ENCODE results near the gene CHID1.

The CHID1 gene

DNA sequence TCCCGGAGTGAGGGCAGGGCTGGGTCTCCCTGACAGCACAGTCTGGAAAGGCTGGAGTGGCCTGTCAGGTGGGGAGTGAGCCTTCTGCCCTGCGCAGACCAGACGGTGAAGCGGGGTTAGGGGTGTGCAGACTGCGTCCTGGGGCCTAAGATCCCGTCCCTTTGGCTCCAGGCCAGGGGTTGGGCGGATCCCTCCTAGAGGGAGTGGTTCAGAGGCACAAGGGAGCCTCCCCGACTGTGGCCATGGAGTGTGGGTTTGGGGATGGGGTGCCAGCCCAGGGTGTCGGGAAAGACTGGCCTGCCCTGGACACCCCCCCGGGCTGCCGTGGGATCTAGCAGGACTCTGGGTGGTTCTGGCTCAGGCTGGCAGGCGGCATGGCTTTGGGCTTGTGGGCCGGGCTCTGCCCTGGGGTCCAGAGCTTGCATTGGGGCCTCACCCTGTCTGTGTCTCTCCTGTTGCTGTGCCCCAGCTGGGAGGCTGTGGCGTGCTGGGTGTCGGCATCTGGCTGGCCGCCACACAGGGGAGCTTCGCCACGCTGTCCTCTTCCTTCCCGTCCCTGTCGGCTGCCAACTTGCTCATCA, 48.4 kb downstream of the CHID1 start:
- DNase-seq, result no peak

DNA sequence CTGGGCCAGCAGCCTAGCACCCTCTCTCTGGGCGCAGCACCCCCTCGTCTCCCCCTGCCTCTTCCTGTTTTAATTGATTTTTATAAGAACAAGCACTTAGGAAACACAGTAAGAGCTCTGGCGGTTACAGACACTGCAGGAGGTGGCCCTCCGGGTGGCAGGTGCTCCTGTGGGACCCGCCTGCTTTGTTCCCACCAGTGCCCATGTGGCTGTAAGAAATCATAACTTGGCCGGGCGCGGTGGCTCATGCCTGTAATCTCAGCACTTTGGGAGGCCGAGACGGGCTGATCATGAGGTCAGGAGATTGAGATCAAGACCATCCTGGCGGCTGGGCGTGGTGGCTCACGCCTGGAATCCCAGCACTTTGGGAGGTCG, 49.5 kb downstream of the CHID1 start:
- no peak for DNase-seq

DNA sequence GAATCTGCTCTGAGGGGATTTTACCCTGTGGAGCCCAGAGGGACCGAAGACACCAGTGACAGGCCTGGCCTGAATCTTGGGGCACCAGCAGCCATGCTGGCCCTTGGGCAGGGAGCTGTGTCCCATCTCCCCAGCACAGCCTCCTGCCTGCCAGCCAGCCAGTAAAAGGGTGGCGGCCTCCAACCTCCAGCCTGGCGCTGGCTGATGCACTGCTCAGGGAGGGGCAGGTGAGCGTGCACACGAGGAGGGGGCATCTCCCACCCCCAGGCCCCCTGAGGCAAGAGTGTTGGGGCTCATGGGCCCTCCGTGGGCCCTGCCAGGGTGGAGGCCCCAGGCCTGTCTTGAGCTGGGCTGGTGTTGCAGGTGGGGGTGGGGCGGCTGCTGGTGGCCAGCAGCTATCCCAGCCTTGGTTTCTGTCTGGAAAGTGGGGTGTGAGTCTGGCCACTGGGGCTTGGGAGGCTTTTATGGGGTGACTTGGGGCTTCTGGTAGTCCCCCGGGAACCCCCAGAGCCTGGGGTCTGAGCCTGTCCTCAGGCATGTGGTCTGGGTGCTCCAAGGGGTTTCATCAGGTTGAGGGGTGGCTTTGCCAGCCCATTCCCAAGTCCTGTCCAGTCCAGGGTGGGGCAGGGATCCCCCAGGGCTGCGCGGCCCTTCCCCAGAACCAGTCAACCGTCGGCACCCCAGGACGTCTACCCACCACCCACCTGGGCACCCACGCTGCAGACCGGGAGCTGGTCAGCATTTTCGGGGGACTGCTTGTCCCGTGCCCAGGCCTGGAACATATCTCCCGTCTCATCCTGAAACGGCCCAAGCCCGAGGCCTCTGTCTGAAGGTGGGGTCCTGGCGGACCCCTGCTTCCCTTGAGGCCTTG, 50.1 kb downstream of the CHID1 start:
- DNase-seq, result no peak

DNA sequence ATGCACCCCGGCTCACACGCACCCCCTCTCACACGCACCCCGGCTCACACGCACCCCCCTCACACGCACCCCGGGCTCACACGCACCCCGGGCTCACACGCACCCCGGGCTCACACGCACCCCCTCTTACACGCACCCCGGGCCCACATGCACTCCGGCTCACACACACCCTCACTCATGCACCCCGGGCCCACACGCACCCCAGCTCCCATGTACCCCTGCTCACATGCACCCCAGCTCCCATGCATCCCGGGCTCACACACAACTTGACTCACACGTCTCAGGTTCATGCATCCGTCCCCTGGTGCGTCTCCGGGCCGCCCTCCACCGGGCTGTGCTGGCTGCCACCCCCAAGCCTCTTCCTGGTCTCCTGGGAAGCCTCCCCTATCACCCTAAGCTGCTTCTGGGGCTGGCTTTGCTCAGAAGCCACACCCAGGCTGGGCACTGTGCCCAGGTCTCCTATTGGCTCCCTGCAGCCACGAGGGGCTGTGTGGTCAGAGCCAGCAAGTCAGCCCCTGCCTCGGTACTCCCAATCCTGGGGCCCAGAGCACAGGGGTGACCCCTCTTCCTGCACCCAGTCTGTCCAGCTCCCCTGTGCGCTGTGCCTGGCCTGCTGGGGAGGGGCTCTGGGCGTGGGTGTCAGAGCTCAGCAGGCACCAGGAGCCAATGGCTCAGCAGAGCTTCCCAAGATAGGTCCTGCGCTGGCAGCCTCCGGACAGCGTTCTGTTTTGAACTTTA, 51.0 kb downstream of the CHID1 start:
- DNase-seq, result no peak

DNA sequence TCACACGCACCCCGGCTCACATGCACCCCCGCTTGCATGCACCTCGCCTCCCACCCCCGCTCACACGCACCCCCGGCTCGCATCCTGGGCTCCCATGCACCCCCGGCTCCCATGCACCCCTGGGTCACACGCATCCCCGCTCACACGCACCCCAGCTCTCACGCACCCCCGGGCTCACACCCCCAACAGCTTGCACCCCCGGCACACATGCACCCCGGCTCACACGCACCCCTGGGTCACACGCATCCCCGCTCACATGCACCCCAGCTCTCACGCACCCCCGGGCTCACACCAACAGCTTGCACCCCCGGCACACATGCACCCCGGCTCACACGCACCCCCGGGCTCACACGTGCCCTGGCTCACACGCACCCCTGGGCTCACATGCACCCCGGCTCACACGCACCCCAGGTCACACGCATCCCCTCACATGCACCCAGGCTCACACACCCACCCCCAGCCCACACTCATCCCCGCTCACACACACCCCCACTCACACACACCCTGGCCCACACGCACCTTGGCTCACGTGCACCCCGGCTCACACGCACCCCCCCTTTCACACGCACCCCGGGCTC, 51.8 kb downstream of the CHID1 start:
- no peak for DNase-seq

DNA sequence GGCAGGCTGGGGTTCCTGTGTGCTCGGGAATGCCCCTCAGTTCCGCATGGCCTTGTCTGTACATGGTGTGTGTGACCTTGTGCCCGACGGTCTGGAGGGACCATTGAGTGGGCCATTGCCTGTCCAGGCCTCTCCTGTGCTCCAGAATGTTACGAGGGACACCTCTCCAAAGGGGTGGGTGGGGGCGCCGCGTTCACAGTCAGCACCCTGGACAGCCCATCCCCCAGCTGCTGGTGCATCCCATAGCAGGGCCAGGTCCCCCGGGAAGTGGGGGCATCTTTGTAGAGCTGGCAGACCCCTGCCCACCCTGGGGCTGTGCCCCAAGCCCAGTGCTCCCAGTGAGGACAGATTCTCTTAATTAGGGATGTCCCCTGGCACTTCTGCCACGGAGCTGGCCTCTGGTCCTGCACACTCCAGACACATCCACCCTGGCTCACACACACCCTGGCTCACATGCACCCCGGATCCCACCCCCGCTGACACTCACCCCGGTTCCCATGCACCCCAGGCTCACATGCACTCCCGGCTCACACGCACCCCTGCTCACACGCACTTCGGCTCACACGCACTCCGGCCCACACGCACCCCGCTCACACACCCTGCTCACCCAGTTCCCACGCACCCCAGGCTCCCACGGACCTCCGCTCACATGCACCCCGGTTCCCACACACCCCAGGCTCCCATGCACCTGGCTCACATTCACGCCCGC, 52.4 kb downstream of the CHID1 start:
- no peak for DNase-seq

DNA sequence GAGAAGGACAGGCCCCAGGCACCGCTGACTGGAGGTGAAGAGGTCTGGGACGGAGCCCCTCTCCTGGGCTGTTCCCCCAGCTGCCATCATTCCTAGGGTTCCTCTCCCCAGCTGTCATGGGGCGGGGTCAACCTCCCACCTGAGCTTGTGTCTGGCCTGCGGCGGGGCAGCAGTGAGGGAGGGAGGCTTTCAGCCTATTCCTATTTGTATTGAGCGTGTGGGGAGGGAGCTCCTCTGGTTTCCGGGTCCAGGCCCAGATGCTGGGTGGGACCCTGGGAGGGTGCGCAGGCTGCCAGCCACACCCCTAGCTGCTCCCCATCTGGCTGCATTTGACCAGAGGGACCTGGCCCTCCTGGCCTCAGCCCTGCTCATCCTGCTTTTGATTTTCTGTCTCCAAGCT, 54.2 kb downstream of the CHID1 start:
- DNase-seq, result no peak

DNA sequence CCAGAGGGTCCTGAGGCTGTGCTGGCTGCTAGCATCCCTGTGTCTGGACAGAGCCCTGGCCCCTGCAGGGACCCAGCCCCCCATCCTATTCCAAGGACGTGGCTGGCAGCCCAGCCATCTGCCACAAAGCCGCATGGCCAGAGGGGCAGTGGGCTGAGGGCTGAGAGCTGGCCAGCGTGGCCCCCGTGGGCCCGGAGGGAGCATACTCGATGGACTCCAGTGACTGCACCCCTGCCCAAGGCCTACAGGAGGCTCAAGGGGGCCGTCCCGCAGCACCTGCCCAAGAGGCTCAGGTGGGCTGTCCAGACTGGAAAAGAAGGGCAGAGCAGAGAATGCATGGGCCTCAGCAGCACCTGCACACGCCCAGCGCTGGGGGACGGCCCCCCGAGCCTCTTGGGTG, 54.8 kb downstream of the CHID1 start:
- DNase-seq, result no peak

DNA sequence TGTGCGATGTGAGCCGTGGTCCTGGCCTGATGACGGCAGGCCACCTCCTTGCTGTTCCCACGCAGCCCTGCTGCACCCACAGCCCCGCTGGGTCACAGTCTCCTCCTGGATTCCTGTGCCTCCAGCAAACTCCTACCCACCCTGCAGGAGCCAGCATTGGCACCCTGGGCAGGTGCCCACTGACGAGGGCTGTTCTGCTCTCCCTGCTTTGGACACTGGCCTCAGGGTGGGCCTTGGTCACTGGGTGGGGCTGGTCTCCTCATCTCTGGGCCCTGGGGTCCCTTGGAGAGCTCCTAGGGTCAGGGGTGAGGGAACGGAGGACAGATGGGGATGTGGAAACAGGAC, 55.3 kb downstream of the CHID1 start:
- DNase-seq, result no peak

DNA sequence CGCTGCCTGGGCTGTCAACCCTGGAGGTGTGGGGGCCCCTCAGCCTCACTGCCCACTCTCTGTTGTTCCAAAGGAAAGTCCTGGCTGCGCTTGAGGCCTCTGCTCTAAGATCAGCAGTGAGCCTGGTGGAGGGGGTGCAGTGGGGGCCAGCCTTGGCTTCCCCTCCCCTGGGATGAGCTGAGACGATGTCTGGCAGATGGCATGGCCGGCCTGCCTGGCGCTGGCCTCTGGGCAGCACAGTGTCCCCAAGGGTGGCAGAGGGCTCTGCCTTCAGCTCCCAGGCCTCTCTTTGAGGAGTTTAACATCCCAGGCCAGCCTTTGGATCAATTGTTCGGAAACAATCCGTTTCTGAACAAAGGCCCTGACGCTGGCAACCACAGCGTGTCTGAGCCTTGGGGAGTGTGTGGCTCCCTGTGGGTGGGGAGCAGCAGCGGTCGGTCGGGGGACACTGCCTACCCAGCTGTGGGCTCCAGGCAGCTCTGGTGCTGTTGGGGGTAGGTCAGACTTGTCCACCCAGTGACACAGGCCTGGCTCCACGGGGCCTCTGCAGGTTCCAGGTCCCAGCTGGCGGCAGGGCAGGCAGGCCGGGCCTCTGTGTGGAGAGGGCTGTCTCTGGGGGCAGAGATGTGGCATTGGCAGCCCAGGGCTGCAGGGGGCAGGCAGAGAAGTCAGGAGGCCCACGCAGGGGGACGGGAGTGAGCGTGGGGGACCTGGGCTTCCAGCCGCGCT, 55.8 kb downstream of the CHID1 start:
- no peak for DNase-seq

DNA sequence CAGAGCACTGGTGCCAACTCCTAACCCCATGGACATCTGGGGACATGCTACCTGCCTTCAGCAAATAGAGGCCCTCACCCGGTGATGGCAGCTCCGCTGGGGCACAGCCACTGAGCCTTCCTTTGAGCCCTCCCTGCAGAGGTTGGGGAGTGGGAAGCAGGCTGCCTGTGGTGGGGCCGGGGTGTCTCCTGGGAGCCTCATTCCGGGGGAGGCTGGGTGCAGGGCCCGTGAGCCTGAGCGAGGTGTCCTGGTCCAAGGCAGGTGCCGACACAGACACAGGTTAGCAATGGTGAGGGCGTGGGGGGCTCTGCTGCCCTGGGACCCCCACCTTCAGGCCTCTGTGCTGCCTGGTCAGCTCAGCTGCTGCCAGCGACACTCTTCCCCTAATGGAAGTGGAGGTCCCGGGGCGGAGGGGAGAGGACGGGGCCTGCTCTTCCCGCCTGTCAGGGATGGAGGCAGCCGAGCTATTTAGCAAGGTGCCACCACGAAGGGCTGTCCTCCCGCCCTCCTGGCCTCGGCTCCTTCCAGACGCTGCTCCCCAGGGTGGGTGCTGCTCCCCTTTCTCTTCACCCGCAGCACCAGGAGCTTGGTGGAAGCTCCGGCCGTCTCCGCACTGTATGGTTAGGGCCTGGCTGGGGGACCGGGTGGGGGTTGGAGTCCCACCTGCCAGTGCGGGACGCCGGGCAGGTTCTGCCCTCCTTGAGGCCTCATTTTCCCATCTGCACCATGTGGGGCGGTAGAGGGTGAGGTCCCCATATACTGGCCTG, 56.7 kb downstream of the CHID1 start:
- DNase-seq, result no peak

DNA sequence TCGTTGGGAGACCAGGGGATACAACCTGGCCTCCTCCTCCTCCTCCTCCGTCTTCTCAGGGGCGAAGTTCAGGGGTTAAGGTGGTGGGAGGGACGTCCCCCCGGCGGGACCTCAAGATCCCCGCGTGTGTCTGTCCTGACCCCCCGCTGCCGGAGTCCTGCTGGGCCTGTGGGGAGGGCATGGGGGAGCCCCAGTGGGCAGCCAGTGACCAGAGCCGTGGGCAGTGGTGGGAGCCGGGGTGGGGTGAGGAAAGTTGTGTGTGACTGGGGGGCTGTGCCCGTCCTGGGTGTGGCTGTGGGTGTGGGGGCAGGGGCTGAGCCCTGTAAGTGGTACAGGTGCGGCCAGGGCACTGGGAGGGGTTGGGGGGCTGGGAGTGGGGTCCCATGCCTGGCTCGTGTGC, 57.8 kb downstream of the CHID1 start:
- DNase-seq, result no peak

DNA sequence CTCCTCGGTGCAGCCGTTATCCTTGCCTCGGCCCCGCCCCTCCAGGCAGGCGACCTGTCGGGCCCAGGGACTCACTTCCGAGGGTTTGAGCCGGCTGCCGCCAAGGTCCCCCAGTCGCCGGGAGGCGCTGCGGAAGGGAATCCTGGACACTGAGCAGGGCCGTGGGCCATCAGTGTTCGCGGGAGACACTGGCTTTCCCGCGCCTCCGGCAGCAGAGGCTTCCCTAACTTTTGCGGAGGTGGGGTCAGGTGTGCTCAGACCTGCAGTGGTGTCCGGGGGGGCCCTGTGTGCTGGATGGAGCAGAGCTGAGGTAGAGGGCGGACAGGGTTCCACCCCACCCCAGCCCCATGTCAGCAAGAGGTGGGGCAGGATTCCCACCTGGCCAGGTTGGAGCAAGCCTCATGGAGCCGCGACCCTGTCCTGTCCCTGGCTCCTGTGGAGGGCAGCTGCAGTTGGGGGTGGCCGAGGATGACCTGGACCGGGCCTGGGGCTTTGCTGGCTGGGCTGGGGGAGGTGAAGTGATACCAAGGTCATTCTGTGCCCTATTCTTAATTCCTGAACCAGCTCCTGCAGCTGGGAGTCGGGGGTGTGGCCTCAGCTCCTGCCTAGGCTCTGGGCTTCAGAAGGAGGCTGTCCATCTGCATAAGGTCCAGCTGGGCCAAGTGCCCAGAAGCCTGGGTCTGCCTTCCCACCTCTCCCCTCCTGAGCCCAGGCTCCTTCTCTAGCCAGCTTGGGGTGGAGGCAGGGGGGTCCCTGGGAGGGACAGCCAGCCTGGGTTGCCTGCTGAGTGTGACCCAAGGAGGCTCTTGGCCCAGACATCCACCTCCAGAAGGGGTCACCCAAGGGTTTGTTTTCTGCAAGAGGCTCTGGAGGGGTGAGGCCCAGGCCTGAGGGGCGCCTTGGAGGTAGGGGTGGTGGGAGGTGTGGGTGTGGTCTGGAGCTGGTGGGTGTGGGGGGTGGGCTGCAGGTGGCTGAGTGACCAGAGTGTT, 59.5 kb downstream of the CHID1 start:
- DNase-seq, result no peak

DNA sequence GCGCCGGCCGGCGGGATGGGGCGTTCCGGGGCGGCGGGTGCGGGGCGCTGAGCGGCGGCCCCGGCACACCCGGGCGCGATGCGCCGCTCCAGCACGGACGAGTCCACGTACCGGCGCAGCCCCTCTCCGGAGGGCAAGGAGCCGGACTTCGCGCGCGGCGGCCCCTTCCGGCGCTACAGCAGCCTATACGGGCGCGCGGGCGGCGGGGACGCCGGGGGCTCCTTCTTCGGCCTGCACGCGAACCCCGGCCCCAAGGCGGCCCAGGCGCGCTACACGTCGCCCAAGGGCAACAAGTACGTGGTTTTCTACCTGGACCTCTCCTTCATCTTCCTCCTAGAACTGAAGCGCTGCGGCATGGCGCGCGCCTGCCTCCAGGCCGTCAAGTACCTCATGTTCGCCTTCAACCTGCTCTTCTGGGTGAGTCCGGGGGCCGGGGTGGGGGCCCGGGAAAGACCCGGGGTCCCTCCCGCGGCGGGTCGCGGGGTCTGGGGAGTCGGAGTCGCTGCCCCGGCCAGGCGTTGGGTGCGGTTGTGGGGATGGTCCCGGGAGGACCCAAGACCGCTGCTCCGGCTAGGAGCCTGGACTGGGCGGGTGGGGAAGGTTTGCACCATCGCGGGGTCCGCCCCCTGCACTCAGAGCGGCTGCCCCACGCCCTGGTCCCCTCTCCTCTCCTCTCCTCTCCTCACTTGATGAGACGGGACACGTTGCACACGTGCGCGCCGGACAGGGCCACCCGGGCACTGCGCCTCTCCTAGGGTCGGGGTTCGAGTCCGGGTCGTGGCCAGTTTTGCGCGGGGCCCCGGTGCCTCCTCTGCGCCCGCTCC, 60.4 kb downstream of the CHID1 start:
- no peak for DNase-seq

DNA sequence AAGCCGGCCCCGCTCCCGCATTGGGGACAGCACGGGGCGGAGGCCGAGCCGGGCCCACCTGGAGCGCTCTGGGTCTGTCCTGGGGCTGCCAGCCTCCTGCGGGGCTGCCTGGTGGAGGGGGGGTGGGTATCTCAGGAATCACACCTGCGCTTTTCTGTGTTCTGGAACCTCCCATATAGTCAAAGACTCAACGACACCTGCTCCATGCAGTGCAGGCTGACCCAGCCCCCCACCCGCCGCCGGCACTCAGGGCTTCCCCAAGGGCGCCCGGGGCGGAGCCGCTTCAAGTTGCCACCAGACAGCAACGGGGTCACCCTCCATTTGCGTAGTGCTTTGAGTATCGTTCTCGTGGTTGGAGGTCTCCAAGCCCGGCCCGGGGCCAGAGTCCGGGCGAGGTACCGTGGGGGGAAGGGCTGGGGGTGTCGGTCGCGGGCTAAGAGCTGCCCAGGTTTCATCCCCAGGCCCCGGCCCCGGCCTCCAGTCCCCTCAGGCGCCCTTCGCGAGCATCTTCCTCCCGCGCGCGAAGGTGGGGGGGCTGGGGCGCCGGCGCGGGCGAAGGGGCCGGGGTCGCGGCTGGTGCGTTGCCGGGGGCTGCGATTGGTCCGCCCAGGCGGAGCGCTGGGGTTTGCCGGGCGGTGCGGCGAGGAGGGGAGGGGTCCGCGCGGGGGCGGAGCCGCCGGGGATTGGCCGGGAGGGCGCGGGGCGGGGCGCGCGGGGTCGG, 61.3 kb downstream of the CHID1 start:
- peak; percentile 67 for DNase-seq

DNA sequence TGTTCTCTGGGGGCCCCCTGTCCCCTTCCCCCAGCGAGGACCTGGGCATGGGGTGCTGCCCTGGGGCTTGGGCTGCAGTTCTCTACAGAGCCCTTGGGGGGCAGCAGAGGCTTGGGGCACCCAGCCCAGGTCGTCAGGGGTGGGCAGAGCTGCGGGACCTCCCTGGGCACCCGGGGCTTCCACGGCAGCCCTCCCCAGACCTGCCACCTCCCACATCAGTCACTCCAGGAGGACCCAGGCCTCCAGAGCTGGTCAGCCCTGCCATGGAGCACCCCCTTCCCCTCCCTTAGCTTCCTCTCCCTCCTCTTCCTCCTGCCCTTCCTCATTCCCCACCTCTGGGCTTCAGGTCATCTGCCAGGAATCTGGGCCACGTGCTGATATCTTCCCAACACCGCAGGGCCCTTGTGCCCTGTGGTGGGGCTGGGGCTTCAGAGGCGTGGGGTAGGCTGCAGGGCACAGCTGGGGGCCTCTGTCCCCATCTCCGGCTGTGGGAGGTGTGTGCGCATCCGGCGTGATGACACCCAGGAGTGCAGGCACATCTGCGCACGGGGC, 62.2 kb downstream of the CHID1 start:
- DNase-seq, result peak; percentile 75

DNA sequence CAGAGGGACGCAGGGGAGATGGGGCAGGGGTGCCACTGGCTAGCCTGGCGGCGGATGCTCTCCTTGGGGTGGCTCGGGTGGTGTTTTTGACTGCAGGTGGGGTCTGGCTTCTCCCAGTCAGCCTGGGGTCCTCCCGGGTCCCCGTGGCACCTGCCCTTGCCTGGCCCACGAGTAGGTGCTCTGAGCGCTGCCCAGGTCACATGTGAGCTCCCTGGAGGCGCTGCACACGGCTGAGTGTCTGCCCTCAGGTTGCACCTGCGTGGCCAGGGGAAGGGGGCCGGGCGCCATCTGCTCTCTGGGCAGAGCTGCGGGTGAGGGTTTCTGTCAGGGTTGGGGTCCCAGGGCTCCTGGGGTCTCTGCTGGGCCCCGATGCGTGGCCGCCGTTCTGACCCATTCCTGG, 62.7 kb downstream of the CHID1 start:
- no peak for DNase-seq

DNA sequence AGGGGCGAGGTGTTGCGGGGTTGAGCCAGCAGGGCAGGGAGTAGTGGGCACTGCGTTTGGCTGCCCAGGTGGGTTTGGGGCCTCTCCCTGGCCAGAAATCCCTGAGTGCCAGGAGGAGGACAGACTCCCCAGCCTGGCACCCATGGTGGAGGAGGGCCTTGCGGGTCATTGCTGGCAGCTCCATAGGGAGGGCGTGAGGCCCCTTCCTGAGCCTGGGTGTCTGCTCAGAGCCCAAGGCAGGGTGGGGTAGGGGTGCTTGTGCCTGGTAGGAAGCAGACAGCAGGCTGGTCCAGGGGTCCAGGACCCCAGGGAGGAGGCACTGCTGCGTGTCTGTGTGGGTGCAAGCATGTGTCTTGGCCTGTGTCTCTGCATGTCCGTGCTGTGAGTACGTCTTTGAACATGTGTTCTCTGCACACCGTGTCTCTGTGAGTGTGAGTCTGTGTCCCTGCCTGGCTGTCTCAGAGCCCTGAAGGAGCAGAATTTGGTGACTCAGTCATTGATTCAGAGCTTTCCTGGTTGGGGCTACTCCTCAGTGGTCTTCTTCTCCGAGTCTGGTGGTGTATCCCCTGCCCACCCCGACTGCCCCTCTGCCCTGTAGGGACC, 64.0 kb downstream of the CHID1 start:
- DNase-seq, result no peak
